Adrenal gland (tissue), 12 donors: ENCODE measurements around the gene STRADA. TPM values are rescaled to one million over a fixed set of nuclear protein-coding genes. Genes with fewer than 3 reads are reported as not detected.

Experiments used
- DNase-seq, 7 donors: peaks; one replicate each; pipeline ENCODE4 v3.0.0-alpha.2; 2019 to 2020
- H3K27ac ChIP-seq, 5 donors: fragments of 200-600 bp; sonication (generic) in 4 of 5; 1 replicate in 3 of 5; 2 replicates in 2 of 5; pipeline versions ENCODE4 v1.5.1 to v1.8.0; 2016 to 2020; ENCODE audit warnings: mild to moderate bottlenecking in 1 of 5
- H3K27me3 ChIP-seq: fragments of 200-600 bp; 2 replicates; pipeline ENCODE4 v1.8.0; 2021
- H3K36me3 ChIP-seq, 2 donors: fragments of 200-600 bp; replicated peaks in 1 of 2; 1 replicate in 1 of 2; 2 replicates in 1 of 2; pipeline versions ENCODE4 v1.5.1 to v1.8.0; 2018 to 2022
- H3K4me1 ChIP-seq, 2 donors: fragments of 200-600 bp; replicated peaks in 1 of 2; 1 replicate in 1 of 2; 2 replicates in 1 of 2; pipeline versions ENCODE4 v1.5.1 to v1.8.0; 2018 to 2021
- H3K4me3 ChIP-seq, 4 donors: fragments of 200-600 bp; sonication (generic) in 3 of 4; one replicate each; pipeline ENCODE4 v1.5.1; 2016 to 2018
- H3K9me3 ChIP-seq, 3 donors: fragments of 200-600 bp; sonication (generic) in 1 of 3; replicated peaks in 1 of 3; 1 replicate in 2 of 3; 2 replicates in 1 of 3; pipeline versions ENCODE4 v1.5.1 to v1.8.0; 2016 to 2021
- CTCF ChIP-seq, 6 experiments: fragments of 450-650 bp in 4 of 6; fragments of 200-600 bp in 2 of 6; sonication (generic) in 1 of 6; IDR thresholded peaks; 1 replicate in 5 of 6; 2 replicates in 1 of 6; pipeline versions ENCODE4 v1.5.1 to v1.8.0; 2016 to 2021; ENCODE audit warnings: antibody characterized with exemption in 6 of 6, mild to moderate bottlenecking in 2 of 6, moderate library complexity in 1 of 6
- POLR2A ChIP-seq, 2 donors: fragments of 450-650 bp; IDR thresholded peaks; one replicate each; pipeline ENCODE4 v1.6.1; 2017; ENCODE audit warnings: antibody characterized with exemption in 2 of 2, mild to moderate bottlenecking in 2 of 2, moderate library complexity in 1 of 2
- WGBS, 4 donors: extraction: QIAGEN DNeasy Blood & Tissue Kit in 2 of 4; methylation state at CpG; one replicate each; pipeline versions ENCODE4 v1.1.5 to v1.1.7; 2013 to 2017; 5-methylcytosine and 5-hydroxymethylcytosine counted together
- intact Hi-C, 2 donors: fragments of 100-400 bp; cut with DNase I; formaldehyde crosslinking; loops; one replicate each; pipeline versions ENCODE4 v1.14.1 to v1.15.0; 2022 to 2023
- polyA plus RNA-seq, 3 donors: library from polyadenylated mRNA; stranded (reverse); fragments of 200-250 nt in 2 of 3; fragments of 350-450 nt in 1 of 3; fragmentation: Illumina TruSeq in 1 of 3; extraction: RNeasy Lipid Tissue Mini Kit (QIAGEN cat#74804) in 1 of 3; gene quantifications; one replicate each; pipeline ENCODE4 v1.2.3, GENCODE V29; 2013 to 2014
- total RNA-seq, 9 donors: library from RNA; depleted of rRNA in 4 of 9; stranded (reverse); fragments of >200 nt in 4 of 9; fragments of 120-200 nt in 1 of 9; fragmentation: NEBNext Ultra II Directional in 1 of 9; extraction: Animal tissue kit (Norgen Biotek cat#: 25700) in 1 of 9; gene quantifications; one replicate each; pipeline versions ENCODE4 v1.1.0 to v1.2.4, GENCODE V29; 2013 to 2023
- donor health status: healthy with polysubstance abuse.
- donor health status: Bipolar disorder and iron deficiency.
- donor health status: DM: yes; HTN: yes; CAD: no.
- donor health status: DM: no; HTN: no; CAD: no.
- donor health status: DM: no; HTN: no; CAD: no.
- donor health status: DM: yes; HTN: yes; CAD: no.

The STRADA gene
- total and polyA plus RNA-seq, 12 donors, result 16.7 to 91.1 (median 37.5) TPM

- intact Hi-C loops, result no loop called here
These were observed 32.5 kb downstream of the STRADA start for GRCh38 chr17:63709110-63709509.

GRCh38 chr17:63707151-63707550 is 34.4 kb downstream of the STRADA start:
- intact Hi-C loops, result no loop called here
- no peaks in the 10 kb centered on the region for H3K4me1 ChIP-seq
- H3K36me3 ChIP-seq, result peaks cover 0 to 66% of the 10 kb centered on the region in 2 donors
- TF ChIP-seq POLR2A (IDR thresholded peaks at IDR 0.05), result no peak
- TF ChIP-seq CTCF (IDR thresholded peaks at IDR 0.05), result no peak
- peak in 1 of 7 donors; percentile 41 for DNase-seq
- WGBS, 4 donors, result 90 to 94% (median 93%) methylated on average over 8 to 11 of the region's 11 CpGs
- H3K27ac ChIP-seq, result no peak overlapping the region
- H3K9me3 ChIP-seq, result no peaks in the 10 kb centered on the region
- H3K27me3 ChIP-seq, result no peaks in the 10 kb centered on the region
- H3K4me3 ChIP-seq, result no peak overlapping the region

More at GRCh38 chr17:63709110-63709509, 32.5 kb downstream of the STRADA start:
- WGBS, 4 donors, result 90 to 96% (median 95%) methylated on average over 6 of the region's 6 CpGs
- Histone ChIP-seq H3K9me3 (no peaks in the 10 kb centered on the region), H3K4me1 (no peaks in the 10 kb centered on the region), H3K27ac (no peak overlapping the region), H3K4me3 (no peak overlapping the region), H3K36me3 (peaks cover 0 to 73% of the 10 kb centered on the region in 2 donors), H3K27me3 (no peaks in the 10 kb centered on the region)
- peak in 1 of 7 donors; percentile 41 for DNase-seq
- TF ChIP-seq POLR2A (IDR thresholded peaks at IDR 0.05), result no peak
- no peak for TF ChIP-seq CTCF (IDR thresholded peaks at IDR 0.05)

GRCh38 chr17:63706336-63707082 is 35.1 kb downstream of the STRADA start:
- H3K4me1 ChIP-seq, result peaks cover 1% of the 10 kb centered on the region in 2 donors
- DNase-seq, result peak in 1 of 7 donors; percentile 46
- no peaks in the 10 kb centered on the region for H3K27me3 ChIP-seq
- intact Hi-C loops, result no loop called here
- no peak overlapping the region for H3K27ac ChIP-seq
- TF ChIP-seq CTCF (IDR thresholded peaks at IDR 0.05) (no peak), POLR2A (IDR thresholded peaks at IDR 0.05) (no peak)
- H3K36me3 ChIP-seq, result peaks cover 0 to 60% of the 10 kb centered on the region in 2 donors
- WGBS, 4 donors, result 79 to 92% (median 88%) methylated on average over 7 of the region's 7 CpGs
- no peaks in the 10 kb centered on the region for H3K9me3 ChIP-seq
- H3K4me3 ChIP-seq, result no peak overlapping the region

- Histone ChIP-seq H3K4me3 (no peak overlapping the region), H3K36me3 (peaks cover 0 to 53% of the 10 kb centered on the region in 2 donors), H3K4me1 (peaks cover 10% of the 10 kb centered on the region in 2 donors), H3K27ac (no peak overlapping the region), H3K27me3 (no peaks in the 10 kb centered on the region), H3K9me3 (no peaks in the 10 kb centered on the region)
- DNase-seq, result peak in 1 of 7 donors; percentile 33
- no peak for TF ChIP-seq POLR2A (IDR thresholded peaks at IDR 0.05)
- TF ChIP-seq CTCF (IDR thresholded peaks at IDR 0.05), result no peak
- WGBS, 4 donors, result 52 to 77% (median 61%) methylated on average over 1 to 3 of the region's 3 CpGs
- intact Hi-C loops, result no loop called here
These were observed 35.9 kb downstream of the STRADA start for GRCh38 chr17:63705657-63706056.
